Lower leg skin (tissue), 3 donors: ENCODE measurements around the gene SYNGAP1.

Source experiments
- CTCF ChIP-seq, 3 donors: fragments of 450-650 bp; IDR thresholded peaks; one replicate each; pipeline ENCODE4 v1.5.1; 2016; ENCODE audit warnings: antibody characterized with exemption in 3 of 3, mild to moderate bottlenecking in 3 of 3, moderate library complexity in 2 of 3
- POLR2A ChIP-seq, 2 donors: fragments of 450-650 bp; IDR thresholded peaks; one replicate each; pipeline ENCODE4 v1.6.1; 2016 to 2017; ENCODE audit warnings: antibody characterized with exemption in 2 of 2, mild to moderate bottlenecking in 1 of 2, moderate library complexity in 1 of 2

DNA sequence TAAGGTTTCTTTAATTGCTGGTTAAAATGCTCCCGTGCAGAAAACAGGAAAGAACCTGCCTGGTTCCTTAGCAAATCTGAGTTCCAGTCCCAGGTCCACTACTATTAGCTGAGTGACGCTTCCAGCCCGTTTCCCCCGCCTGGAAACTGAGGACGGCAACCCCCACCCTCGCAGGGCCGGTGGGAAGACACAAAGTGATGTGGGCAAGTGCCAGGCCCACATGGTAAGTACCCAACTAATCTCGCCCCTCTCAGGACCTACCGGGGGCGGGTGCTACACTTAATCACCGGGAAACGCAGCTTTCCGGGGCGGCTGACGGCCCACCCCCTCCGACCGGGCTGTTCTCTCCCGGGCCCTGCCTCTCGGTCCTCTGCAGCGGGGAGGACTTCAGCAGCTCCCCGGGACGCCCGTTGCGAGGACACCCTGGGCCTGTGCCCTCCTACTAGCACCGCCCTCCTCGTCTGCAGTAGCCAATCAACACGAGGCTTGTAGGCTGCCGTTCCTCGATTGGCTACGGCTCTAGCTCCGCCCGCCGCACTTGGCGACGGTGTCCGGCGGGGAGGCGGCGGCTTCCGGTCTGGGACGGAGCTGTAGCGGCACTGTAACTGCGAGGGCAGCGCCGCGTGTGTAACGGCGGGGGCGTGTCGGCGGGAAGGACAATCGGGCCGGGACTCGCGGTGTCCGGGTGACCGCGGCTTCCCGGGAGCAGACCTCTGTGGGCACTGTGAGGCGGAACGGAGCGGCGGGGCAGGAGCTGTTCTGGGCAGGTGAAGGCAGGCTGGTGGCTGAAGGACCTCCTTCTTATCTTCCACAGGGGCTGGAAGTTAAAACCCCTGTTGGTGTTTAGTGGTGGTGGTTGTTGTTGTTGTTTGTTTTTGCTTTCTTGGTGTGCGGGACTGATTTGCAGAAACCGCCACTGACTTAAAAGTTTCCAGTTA, 34.4 kb downstream of the SYNGAP1 start, which contains the start of gene ZBTB9:
- TF ChIP-seq CTCF (IDR thresholded peaks at IDR 0.05) (no peak), POLR2A (IDR thresholded peaks at IDR 0.05) (no peak)
